H9 (cell line): ENCODE measurements around the gene RAP1GDS1. TPM values are rescaled to one million over a fixed set of nuclear protein-coding genes. Genes with fewer than 3 reads are reported as not detected.

ENCODE experiments used
- DNase-seq: peaks from one replicate; pipeline ENCODE4 v3.0.0-alpha.2; 2017
- H2AFZ ChIP-seq: one replicate; pipeline ENCODE4 v1.6.1; 2013; ENCODE audit warnings: mild to moderate bottlenecking, low read length, control low read depth, moderate library complexity
- H2AK5ac ChIP-seq: 2 replicates; pipeline ENCODE4 v1.6.1; 2013; ENCODE audit warnings: low read length, control low read depth, mixed read lengths; ENCODE audit not compliant: insufficient read length
- H2BK120ac ChIP-seq: one replicate; pipeline ENCODE4 v1.6.1; 2013; ENCODE audit warnings: low read depth, mild to moderate bottlenecking, low read length, control low read depth, inconsistent platforms; ENCODE audit not compliant: poor library complexity, severe bottlenecking
- H2BK12ac ChIP-seq: 2 replicates; pipeline ENCODE4 v1.6.1; 2013; ENCODE audit warnings: low read length, control low read depth, mixed read lengths, low read depth; ENCODE audit not compliant: insufficient read length
- H2BK15ac ChIP-seq: 2 replicates; pipeline ENCODE4 v1.6.1; 2013; ENCODE audit warnings: low read depth, low read length, control low read depth
- H2BK20ac ChIP-seq: one replicate; pipeline ENCODE4 v1.6.1; 2013; ENCODE audit warnings: low read depth, mild to moderate bottlenecking, low read length, control low read depth, inconsistent platforms; ENCODE audit not compliant: poor library complexity, severe bottlenecking
- H2BK5ac ChIP-seq: 2 replicates; pipeline ENCODE4 v1.6.1; 2013; ENCODE audit warnings: low read length, control low read depth, mixed read lengths; ENCODE audit not compliant: insufficient read length
- H3K14ac ChIP-seq: 2 replicates; pipeline ENCODE4 v1.6.1; 2013; ENCODE audit warnings: low read length, control low read depth; ENCODE audit not compliant: insufficient read depth
- H3K18ac ChIP-seq: 2 replicates; pipeline ENCODE4 v1.6.1; 2013; ENCODE audit warnings: low read depth, mild to moderate bottlenecking, mixed read lengths, low read length, control low read depth; ENCODE audit not compliant: insufficient read length
- H3K23ac ChIP-seq: 2 replicates; pipeline ENCODE4 v1.6.1; 2013; ENCODE audit warnings: low read length, control low read depth, mixed read lengths, low read depth; ENCODE audit not compliant: insufficient read length
- H3K23me2 ChIP-seq: 2 replicates; pipeline ENCODE4 v1.6.1; 2013; ENCODE audit warnings: low read depth, mild to moderate bottlenecking, mixed read lengths, low read length, control low read depth; ENCODE audit not compliant: insufficient read length, poor library complexity, severe bottlenecking
- H3K27ac ChIP-seq: 2 replicates; pipeline ENCODE4 v1.5.1; 2013; ENCODE audit warnings: low read length, control low read depth, mixed read lengths, low read depth; ENCODE audit not compliant: insufficient read length
- H3K27me3 ChIP-seq: 2 replicates; pipeline ENCODE4 v1.6.1; 2013; ENCODE audit warnings: low read length, control low read depth, inconsistent platforms; ENCODE audit not compliant: insufficient read depth
- H3K4ac ChIP-seq: 2 replicates; pipeline ENCODE4 v1.6.1; 2013; ENCODE audit warnings: low read depth, mild to moderate bottlenecking, control low read depth, inconsistent platforms, low read length, moderate library complexity
- H3K4me1 ChIP-seq: 2 replicates; pipeline ENCODE4 v1.6.1; 2013; ENCODE audit warnings: low read length, control low read depth, inconsistent platforms; ENCODE audit not compliant: insufficient read depth
- H3K4me2 ChIP-seq: 2 replicates; pipeline ENCODE4 v1.6.1; 2013; ENCODE audit warnings: low read length, control low read depth, mixed read lengths; ENCODE audit not compliant: insufficient read length, insufficient read depth
- H3K56ac ChIP-seq: 2 replicates; pipeline ENCODE4 v1.6.1; 2013; ENCODE audit warnings: low read depth, mild to moderate bottlenecking, mixed read lengths, low read length, control low read depth; ENCODE audit not compliant: insufficient read length
- H3K79me1 ChIP-seq: 2 replicates; pipeline ENCODE4 v1.6.1; 2013; ENCODE audit warnings: low read depth, mild to moderate bottlenecking, moderate library complexity, low read length, control low read depth, inconsistent platforms; ENCODE audit not compliant: insufficient read depth, poor library complexity, severe bottlenecking
- H3K79me2 ChIP-seq: 2 replicates; pipeline ENCODE4 v1.6.1; 2013; ENCODE audit warnings: low read length, control low read depth, inconsistent platforms; ENCODE audit not compliant: insufficient read depth
- H3K9ac ChIP-seq: 2 replicates; pipeline ENCODE4 v1.6.1; 2013; ENCODE audit warnings: low read length, control low read depth, mixed read lengths; ENCODE audit not compliant: insufficient read length; ENCODE audit errors: extremely low read depth
- H3K9me3 ChIP-seq: one replicate; pipeline ENCODE4 v1.6.1; 2013; ENCODE audit warnings: low read depth, low read length, inconsistent platforms; ENCODE audit not compliant: control insufficient read depth
- H3T11ph ChIP-seq: one replicate; pipeline ENCODE4 v1.6.1; 2013; ENCODE audit warnings: mild to moderate bottlenecking, low read length, control low read depth, inconsistent platforms
- H4K20me1 ChIP-seq: one replicate; pipeline ENCODE4 v1.6.1; 2013; ENCODE audit not compliant: control insufficient read depth, insufficient read length, insufficient read depth
- H4K5ac ChIP-seq: 2 replicates; pipeline ENCODE4 v1.6.1; 2013; ENCODE audit warnings: low read depth, mild to moderate bottlenecking, mixed read lengths, low read length, control low read depth; ENCODE audit not compliant: insufficient read length
- H4K8ac ChIP-seq: replicated peaks from 2 replicates; pipeline ENCODE4 v1.6.1; 2013; ENCODE audit warnings: low read length, control low read depth, mixed read lengths, low read depth; ENCODE audit not compliant: insufficient read length
- H4K91ac ChIP-seq: 2 replicates; pipeline ENCODE4 v1.6.1; 2013; ENCODE audit warnings: low read depth, mild to moderate bottlenecking, moderate library complexity, mixed read lengths, low read length, control low read depth; ENCODE audit not compliant: insufficient read length
- H3K27ac Mint-ChIP-seq, 3 experiments: 2 replicates in 2 of 3; 3 replicates in 1 of 3; pipeline ENCODE4 v1.8.0; 2020 to 2021; ENCODE audit warnings: mixed read lengths in 3 of 3, mild to moderate bottlenecking in 1 of 3, moderate library complexity in 1 of 3
- H3K27me3 Mint-ChIP-seq: 2 replicates; pipeline ENCODE4 v1.8.0; 2021; ENCODE audit warnings: low read depth, mild to moderate bottlenecking, moderate library complexity, mixed read lengths
- H3K36me3 Mint-ChIP-seq, 3 experiments: 2 replicates in 2 of 3; 3 replicates in 1 of 3; pipeline ENCODE4 v1.8.0; 2020 to 2021; ENCODE audit warnings: low read depth in 3 of 3, mixed read lengths in 3 of 3; ENCODE audit not compliant: insufficient read depth in 1 of 3
- H3K4me1 Mint-ChIP-seq, 2 experiments: 2 replicates each; pipeline ENCODE4 v1.8.0; 2020; ENCODE audit warnings: mixed read lengths in 2 of 2
- H3K4me3 Mint-ChIP-seq, 2 experiments: 2 replicates in 1 of 2; 3 replicates in 1 of 2; pipeline ENCODE4 v1.8.0; 2020 to 2021; ENCODE audit warnings: mild to moderate bottlenecking in 2 of 2, mixed read lengths in 2 of 2, moderate library complexity in 1 of 2
- H3K9me3 Mint-ChIP-seq, 2 experiments: 2 replicates in 1 of 2; 3 replicates in 1 of 2; pipeline ENCODE4 v1.8.0; 2020; ENCODE audit warnings: mild to moderate bottlenecking in 2 of 2, mixed read lengths in 2 of 2, moderate library complexity in 1 of 2
- WGBS: extraction: QIAGEN DNeasy Blood & Tissue Kit; methylation state at CpG from one replicate; pipeline ENCODE4 v1.1.7; 2013; ENCODE audit warnings: missing lambda C conversion rate, low lambda C conversion rate, mixed read lengths; ENCODE audit not compliant: insufficient read length; ENCODE audit errors: extremely low coverage; 5-methylcytosine and 5-hydroxymethylcytosine counted together
- total RNA-seq: library from RNA; stranded (reverse); gene quantifications from 2 replicates; pipeline ENCODE4 v1.2.1, GENCODE V29; 2021
- TF ChIP-seq, protein P1 (sequence below): fragments of 200-600 bp; sonication (generic); conservative IDR thresholded peaks from 3 replicates; pipeline ENCODE4 v1.8.0; 2021; ENCODE audit warnings: antibody characterized with exemption, mild to moderate bottlenecking

Gene RAP1GDS1
- total RNA-seq, 1 experiment from 2014 or later: 25.2 TPM

DNA sequence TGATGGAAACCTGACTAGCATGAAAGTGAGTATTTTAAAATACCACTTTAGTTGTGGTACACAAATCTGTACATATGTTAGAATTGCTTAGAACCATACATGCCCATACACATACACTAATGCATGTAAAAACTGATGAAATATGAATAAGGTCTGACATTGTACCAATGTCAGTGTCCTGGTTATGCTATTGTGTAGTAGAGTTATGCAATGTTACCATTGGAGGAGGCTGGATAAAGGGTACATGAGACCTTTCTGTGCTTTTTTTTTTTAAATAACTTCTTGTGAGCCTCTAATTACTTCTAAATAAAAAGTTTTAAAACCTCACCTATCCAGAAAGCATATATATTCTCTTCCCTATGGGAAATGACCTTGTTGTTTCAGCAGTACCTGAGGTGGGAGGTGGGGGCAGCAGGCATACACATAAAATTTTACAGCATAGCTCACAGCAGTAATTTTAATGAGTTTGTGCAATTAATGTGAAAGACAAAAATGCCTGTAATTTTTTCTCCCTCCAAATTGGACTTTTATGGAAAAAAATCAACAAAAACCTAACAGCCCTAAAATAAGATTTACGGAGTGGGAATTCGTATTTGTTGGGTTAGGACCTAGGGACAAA lies 97.6 kb downstream of the RAP1GDS1 start:
- no peak overlapping the region for H3K9ac ChIP-seq
- H2BK120ac ChIP-seq: no peak overlapping the region
- no peak for DNase-seq
- H3K23me2 ChIP-seq: no peaks in the 10 kb centered on the region
- no peaks in the 10 kb centered on the region for H3K79me2 ChIP-seq
- H3K4ac ChIP-seq: no peak overlapping the region
- no peak overlapping the region for H4K5ac ChIP-seq
- no peaks in the 10 kb centered on the region for H3K79me1 ChIP-seq
- no peak overlapping the region for H4K91ac ChIP-seq
- H3K27ac ChIP-seq: no peak overlapping the region
- Mint-ChIP-seq H3K36me3 (peaks cover 0 to 3% (median 0%) of the 10 kb centered on the region in 3 experiments; a peak in 3 of 7 replicates), H3K4me1 (no peaks in the 10 kb centered on the region), H3K27ac (no peak overlapping the region), H3K27me3 (no peaks in the 10 kb centered on the region), H3K9me3 (no peaks in the 10 kb centered on the region), H3K4me3 (no peak overlapping the region)
- H2BK15ac ChIP-seq: no peak overlapping the region
- no peak overlapping the region for H3K14ac ChIP-seq
- H3K27me3 ChIP-seq: no peaks in the 10 kb centered on the region
- H2BK5ac ChIP-seq: no peak overlapping the region
- WGBS: no CpG with 5 or more reads among the region's 2 CpGs
- no peak overlapping the region for H3K56ac ChIP-seq
- no peak overlapping the region for H4K8ac ChIP-seq
- no peak overlapping the region for H3T11ph ChIP-seq
- H3K23ac ChIP-seq: no peak overlapping the region
- H2BK12ac ChIP-seq: no peak overlapping the region
- H3K9me3 ChIP-seq: no peaks in the 10 kb centered on the region
- no peak overlapping the region for H2BK20ac ChIP-seq
- no peak overlapping the region for H3K18ac ChIP-seq
- H2AK5ac ChIP-seq: no peak overlapping the region
- no peaks in the 10 kb centered on the region for H3K4me1 ChIP-seq
- no peak overlapping the region for H3K4me2 ChIP-seq
- H4K20me1 ChIP-seq: no peaks in the 10 kb centered on the region
- H2AFZ ChIP-seq: no peak overlapping the region
- TF ChIP-seq, protein P1, sequence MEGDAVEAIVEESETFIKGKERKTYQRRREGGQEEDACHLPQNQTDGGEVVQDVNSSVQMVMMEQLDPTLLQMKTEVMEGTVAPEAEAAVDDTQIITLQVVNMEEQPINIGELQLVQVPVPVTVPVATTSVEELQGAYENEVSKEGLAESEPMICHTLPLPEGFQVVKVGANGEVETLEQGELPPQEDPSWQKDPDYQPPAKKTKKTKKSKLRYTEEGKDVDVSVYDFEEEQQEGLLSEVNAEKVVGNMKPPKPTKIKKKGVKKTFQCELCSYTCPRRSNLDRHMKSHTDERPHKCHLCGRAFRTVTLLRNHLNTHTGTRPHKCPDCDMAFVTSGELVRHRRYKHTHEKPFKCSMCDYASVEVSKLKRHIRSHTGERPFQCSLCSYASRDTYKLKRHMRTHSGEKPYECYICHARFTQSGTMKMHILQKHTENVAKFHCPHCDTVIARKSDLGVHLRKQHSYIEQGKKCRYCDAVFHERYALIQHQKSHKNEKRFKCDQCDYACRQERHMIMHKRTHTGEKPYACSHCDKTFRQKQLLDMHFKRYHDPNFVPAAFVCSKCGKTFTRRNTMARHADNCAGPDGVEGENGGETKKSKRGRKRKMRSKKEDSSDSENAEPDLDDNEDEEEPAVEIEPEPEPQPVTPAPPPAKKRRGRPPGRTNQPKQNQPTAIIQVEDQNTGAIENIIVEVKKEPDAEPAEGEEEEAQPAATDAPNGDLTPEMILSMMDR: peak; percentile 32; the same call in 1 of the 3 replicates
